GM21786 (cell line): ENCODE results near the gene ACTR10.

ENCODE experiments used
- ATAC-seq: cut with Tn5 transposase; IDR thresholded peaks from one replicate; pipeline ENCODE4 v1.9.1; 2021; ENCODE audit not compliant: unreplicated experiment

ACTR10 gene

DNA sequence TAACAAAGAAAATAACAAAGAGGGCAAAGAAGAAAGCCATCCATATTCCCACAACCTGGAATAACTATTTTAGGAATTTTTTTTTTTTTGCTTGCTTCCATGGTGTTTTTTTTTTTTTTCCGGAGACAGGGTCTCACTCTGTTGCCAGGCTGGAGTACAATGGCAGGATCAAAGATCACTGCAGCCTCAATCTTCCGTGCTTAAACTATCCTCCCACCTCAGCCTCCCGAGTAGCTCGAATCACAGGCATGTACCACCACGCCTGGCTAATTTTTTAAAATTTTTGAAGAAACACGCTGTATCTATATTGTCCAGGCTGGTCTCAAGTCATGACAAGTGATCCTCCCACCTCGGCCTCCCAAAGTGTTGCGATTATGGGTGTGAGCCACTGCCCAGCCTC is 78.2 kb downstream of the ACTR10 start:
- no peak for ATAC-seq

DNA sequence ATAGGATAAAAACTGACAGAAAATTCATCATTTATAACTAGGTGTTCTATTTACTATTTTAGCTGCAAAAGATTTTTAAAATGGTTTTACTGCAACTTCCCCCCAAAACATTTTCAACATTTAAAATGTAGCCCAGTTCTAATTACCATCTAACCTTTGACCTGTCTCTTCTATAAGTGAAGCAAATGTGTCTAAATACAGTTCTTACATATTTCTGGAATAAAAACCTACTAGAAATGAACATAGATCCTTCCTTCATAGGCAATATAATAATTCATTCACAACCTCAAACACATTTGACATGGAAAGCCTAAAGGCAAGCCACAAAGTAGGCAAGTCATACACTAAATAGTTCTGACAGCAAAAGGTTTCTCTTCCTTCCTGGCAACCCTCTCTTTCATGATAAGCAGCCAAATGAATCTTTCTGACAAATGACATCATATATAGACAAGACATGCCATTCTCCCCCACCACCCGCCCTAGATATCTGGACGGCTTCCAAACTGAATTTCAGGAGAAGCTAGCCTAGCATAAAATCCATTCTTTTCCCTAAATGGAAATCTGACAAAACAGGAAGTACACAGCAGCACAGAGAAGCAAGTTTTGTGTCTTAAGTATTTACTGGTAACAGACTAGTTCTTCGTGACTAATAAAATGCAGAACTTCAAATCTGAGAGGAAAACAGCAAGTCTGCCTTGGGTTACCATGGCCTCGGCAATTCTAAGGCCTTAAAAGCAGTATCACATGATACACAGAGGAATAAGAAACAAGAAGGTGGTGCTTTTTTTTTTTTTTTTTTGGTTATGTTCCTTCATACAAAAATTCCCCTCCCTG is 81.2 kb downstream of the ACTR10 start:
- ATAC-seq = peak; percentile 81

DNA sequence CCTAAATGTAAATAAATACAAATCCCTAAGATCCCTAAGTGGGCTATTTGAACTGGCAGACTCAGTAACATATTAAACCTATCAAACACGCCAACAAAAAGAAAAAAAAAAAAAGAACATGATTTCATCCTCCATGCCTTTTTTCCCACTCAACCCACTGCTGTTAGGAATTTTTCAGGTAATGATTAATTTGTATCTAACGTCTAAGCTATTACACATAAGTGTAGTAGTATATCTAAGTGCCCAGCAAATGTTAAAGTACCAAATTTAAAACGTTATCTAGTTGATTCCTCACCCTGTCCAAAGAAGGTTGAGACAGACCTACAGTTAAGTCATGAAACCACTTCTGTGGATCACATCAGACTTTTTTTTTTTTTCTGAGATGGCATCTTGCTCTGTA is 82.0 kb downstream of the ACTR10 start:
- no peak for ATAC-seq

DNA sequence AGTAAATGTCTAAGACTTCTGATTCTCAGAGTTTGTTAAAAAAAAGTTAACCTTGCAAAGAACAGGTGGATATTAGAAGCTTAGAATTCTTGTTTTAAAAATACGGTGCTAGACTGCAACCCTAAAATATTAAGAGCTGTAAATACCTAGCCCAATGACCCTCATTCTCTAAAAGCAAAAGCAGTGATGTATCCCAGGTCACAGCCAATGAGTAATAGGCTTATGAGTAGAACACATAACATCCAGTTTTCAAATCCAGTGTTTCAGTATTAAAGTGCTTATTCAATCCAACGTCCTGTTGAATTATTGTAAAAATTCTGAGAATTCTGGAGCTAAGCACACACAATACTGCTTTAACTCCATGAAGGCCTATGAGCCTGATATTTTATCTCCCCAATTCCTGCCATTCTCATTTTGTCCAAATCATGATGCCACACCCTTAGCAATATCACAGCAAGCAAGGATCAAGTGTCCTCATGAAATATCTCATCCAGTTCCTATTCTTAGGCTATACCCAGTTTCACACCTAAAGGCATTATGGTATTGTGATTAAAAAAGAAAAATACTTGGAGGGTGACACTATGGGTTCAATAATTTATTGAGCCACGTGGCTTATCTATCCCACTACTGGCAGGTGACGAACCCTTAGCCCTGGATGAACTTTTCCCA is 83.1 kb downstream of the ACTR10 start:
- ATAC-seq = no peak

DNA sequence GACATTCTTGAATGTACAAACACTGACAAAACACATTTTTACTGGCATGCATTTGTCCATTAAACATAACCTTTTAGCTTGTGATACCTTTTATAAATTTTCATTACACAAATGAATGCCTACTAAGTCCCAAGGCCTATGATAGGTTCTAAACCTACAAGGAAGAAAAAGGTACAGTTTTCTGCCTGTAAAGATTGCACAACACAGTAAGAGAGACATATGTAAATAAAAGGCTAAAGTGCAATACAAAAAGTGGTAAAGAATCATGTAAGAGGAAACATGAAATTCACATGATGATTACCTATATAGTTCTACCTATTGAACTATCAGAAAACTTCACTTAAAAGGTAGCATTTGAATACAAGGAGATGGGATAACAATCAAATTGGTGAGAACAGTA is 83.8 kb downstream of the ACTR10 start:
- no peak for ATAC-seq

DNA sequence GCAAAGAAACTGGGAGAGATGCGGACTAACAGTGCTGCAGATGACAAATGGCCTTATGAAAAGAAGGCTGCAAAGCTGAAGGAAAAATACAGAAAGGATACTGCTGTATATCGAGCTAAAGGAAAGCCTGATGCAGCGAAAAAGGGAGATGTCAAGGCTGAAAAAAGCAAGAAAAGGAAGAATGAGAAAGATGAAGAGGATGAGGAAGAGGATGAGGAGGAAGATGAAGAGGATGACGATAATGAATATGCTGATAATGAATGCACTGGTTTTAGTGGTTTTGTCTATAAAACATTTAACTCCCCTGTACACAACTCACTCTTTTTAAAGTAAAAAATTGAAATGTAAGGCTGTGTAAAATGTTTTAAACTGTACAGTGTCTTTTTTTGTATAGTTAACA is 85.2 kb downstream of the ACTR10 start:
- ATAC-seq = no peak
